Fibroblast of peridontal ligament (primary cell): ENCODE measurements around the gene PYCARD.
"Not testable (repeated sequence)": the region's sequence is repeated elsewhere in the genome, so short reads cannot be mapped to it uniquely, and the experiment has no call there.

Experiments
- DNase-seq: peaks from one replicate; pipeline ENCODE4 v3.0.0-alpha.2; 2010; ENCODE audit errors: extremely low read depth

PYCARD gene

DNA sequence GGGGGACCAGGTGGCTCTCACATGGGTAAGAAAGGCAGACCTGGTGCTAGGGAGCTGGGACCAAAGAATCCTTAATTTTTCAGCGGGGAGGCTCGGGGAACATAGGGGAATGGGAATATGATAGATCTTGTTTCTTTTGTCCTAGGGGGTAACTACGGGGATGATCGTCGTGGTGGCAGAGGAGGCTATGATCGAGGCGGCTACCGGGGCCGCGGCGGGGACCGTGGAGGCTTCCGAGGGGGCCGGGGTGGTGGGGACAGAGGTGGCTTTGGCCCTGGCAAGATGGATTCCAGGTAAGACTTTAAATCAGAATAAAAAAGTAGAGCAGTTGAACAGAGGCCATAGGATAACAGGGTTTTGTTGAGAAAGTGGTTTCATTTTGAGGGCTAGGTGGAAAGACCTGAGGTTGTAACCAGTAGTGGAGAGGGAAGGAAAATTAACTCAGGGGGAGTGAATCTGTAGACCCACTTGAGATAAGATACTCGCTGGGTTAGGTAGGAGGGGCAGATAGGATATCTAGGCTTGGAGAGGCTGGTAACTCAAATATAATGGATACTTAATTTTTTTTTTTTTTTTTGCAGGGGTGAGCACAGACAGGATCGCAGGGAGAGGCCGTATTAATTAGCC, 11.6 kb downstream of the PYCARD start:
- DNase-seq: no peak

GRCh38 chr16:31190061-31190460, 12.5 kb downstream of the PYCARD start:
- no peak for DNase-seq

GRCh38 chr16:31189412-31189778, 13.2 kb downstream of the PYCARD start:
- no peak for DNase-seq

DNA sequence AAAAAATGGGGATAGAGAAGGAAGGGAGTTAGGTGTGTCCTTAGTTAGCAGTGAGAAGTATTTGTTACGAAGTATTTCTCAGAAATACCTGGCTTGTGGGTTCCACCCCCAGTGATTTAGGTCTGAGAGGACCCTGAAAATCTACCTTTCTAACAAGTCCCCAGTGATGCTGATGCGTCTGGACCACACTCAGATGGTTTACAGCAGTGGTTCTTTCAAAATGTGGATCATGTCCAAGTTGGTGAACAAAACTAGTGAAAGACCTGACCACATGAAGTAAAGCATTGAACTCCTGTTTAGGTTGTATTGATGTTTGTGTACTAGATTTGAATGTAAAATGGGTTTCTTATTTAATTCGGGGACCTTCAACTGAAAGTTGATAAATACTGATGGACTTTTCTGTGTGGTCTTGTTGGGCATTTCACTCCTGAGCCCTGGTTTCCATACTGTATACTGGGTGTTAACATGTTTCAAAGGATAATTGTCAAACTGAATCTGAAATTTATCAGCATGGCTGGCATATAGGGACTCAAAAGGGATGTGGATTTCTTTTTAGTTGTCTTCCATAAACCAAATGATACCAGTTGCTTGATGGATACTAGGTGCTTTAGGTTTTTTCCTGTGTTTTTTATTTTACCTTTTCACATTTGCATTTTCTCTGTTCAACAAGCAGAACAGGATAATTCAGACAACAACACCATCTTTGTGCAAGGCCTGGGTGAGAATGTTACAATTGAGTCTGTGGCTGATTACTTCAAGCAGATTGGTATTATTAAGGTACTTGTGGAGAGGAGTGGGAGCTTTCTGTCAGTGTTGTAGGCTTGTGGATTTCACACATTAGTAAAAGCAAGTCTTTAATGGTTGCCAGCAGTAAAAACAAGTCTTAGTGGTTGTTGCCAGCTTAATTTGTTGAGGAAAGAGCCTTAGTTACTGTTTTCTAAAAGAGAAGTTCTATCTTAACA, 13.8 kb downstream of the PYCARD start:
- no peak for DNase-seq

- DNase-seq: no peak
Measured at GRCh38 chr16:31187808-31188189, 14.8 kb downstream of the PYCARD start.

GRCh38 chr16:31186930-31187807, 15.4 kb downstream of the PYCARD start:
- DNase-seq: no peak

- no peak for DNase-seq
Measured at GRCh38 chr16:31186176-31186575, 16.4 kb downstream of the PYCARD start.

GRCh38 chr16:31185339-31185738, 17.2 kb downstream of the PYCARD start:
- DNase-seq: no peak

DNA sequence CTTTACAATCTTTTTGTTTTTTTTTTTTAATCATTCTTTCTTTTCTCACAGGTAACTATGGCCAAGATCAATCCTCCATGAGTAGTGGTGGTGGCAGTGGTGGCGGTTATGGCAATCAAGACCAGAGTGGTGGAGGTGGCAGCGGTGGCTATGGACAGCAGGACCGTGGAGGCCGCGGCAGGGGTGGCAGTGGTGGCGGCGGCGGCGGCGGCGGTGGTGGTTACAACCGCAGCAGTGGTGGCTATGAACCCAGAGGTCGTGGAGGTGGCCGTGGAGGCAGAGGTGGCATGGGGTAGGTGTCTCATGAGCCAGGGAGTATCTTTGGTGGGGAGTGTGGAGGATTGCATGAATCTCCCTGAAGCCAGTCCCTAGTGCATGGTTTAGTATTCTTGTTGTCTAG, 17.7 kb downstream of the PYCARD start:
- no peak for DNase-seq

GRCh38 chr16:31183432-31184428, 18.8 kb downstream of the PYCARD start:
- DNase-seq: no peak

DNA sequence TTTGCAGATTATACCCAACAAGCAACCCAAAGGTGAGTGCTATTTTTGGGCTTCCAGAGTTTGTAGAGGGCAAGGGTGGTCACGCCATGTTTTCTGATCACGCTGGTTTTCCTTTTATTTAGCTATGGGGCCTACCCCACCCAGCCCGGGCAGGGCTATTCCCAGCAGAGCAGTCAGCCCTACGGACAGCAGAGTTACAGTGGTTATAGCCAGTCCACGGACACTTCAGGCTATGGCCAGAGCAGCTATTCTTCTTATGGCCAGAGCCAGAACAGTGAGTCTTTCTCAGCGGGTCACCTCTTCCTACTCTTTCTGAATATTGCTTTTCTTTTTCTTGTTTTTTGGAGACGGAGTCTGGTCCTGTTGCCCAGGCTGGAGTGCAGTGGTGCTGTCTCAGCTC, 20.2 kb downstream of the PYCARD start:
- no peak for DNase-seq

GRCh38 chr16:31181102-31181830, 21.3 kb downstream of the PYCARD start:
- no peak for DNase-seq

- DNase-seq: peak; percentile 90
Measured at GRCh38 chr16:31179747-31180459, 22.7 kb downstream of the PYCARD start, which contains the start of gene FUS. Gene FUS, plus strand, starts transcription at chr16:31180139. Its CDS starts 76 bp downstream, at chr16:31180215.

- DNase-seq: peak; percentile 17
Measured at GRCh38 chr16:31179219-31179746, 23.3 kb downstream of the PYCARD start.

GRCh38 chr16:31177136-31177535, 25.4 kb downstream of the PYCARD start:
- peak; percentile 42 for DNase-seq

DNA sequence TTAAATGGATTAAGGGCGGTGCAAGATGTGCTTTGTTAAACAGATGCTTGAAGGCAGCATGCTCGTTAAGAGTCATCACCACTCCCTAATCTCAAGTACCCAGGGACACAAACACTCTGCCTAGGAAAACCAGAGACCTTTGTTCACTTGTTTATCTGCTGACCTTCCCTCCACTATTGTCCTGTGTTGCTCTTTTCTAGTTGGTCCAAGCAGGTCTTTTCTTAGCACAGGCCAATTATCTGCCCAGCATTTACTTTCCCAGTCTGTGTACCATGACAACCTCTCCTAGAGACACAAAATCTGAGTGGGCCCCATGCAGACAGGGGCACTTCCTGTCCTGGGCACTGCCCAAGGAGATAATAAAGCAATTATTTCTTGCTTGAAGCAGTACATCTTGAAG, 32.5 kb downstream of the PYCARD start:
- not testable (repeated sequence) for DNase-seq

- DNase-seq: no peak
Measured at GRCh38 chr16:31168848-31169247, 33.7 kb downstream of the PYCARD start.

DNA sequence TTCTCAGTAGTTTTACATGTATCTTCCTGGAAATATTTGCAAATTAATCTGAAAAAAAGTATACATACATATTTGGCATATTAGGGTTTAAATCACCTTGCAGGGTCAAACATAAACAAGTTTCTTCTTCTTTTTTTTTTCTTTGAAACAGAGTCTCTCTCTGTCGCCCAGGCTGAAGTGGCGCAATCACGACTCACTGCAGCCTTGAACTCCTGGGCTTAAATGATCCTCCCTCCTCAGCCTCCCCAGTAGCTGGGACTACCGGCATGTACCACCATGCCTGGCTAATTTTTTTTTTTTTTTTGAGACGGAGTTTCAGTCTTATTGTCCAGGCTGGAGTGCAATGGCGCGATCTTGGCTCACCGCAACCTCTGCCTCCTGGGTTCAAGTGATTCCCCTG, 35.2 kb downstream of the PYCARD start:
- no peak for DNase-seq

DNA sequence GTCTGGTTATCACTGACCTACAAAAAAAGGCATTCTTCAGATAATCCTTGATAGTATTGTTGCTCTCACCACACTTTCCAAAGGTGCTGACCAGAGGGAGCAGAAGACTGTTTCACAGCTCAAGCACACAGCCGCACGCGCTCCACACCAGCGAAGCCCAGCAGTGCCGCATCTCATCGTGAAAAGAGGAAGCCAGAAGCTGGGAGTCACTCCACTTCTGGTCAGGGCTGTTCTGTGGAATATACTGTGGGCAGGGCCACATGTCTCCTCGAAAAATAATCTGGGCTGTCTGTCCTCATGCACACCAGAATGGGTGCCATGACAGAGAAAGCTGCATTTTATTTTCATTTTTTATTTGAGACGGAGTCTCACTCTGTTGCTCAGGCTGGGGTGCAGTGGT, 45.4 kb downstream of the PYCARD start:
- DNase-seq: no peak
